GM12891 (cell line): Measurements from ENCODE around the gene ADGRB3.
"Not testable (repeated sequence)": the region's sequence is repeated elsewhere in the genome, so short reads cannot be mapped to it uniquely, and the experiment has no call there.

ENCODE experiments used
- DNase-seq: peaks from one replicate; pipeline ENCODE4 v3.0.0; 2011; ENCODE audit warnings: low spot score; ENCODE audit not compliant: insufficient read length
- FAIRE-seq: peaks from 2 replicates; lab custom pipeline; 2011; peaks lifted over from hg19 to GRCh38; lab: Jason Lieb, UNC
- PAX5 ChIP-seq: IDR thresholded peaks from 2 replicates; pipeline ENCODE4 v1.6.1; 2011; ENCODE audit warnings: low read length, moderate library complexity, mild to moderate bottlenecking; ENCODE audit not compliant: insufficient read depth, severe bottlenecking
- POLR2A ChIP-seq: IDR thresholded peaks from 2 replicates; pipeline ENCODE4 v1.6.1; 2011; ENCODE audit warnings: low read depth, low read length, control low read depth
- POLR2AphosphoS5 ChIP-seq: IDR thresholded peaks from 2 replicates; pipeline ENCODE4 v1.6.1; 2011; ENCODE audit warnings: low read depth, low read length, control low read depth
- POU2F2 ChIP-seq: IDR thresholded peaks from 2 replicates; pipeline ENCODE4 v1.6.1; 2011; ENCODE audit warnings: low read depth, mild to moderate bottlenecking, control low read depth, low read length, moderate library complexity
- SPI1 ChIP-seq: IDR thresholded peaks from 2 replicates; pipeline ENCODE4 v1.6.1; 2011; ENCODE audit warnings: low read depth, low read length, control low read depth
- TAF1 ChIP-seq: IDR thresholded peaks from 2 replicates; pipeline ENCODE4 v1.6.1; 2011; ENCODE audit warnings: low read depth, low read length, control low read depth

The ADGRB3 gene

DNA sequence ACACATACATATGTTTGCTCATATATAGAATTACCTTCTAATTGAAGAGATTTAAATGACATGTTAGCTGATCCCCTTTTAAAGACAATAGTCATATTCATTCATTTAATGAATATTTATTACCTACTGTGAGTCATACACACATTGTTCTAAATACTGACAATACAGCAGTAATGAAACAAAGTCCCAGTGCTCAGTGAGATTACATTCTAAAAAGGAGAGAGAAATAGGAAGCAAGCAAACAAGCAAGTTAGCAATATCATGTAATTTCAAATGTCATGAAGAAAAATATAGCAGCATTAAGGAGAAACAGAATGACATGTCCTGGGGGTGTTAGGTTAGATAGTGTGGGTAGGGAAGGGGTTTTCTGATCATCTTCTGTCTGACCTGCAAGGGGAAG, 136.3 kb downstream of the ADGRB3 start:
- TF ChIP-seq SPI1: no peak
- no peak for TF ChIP-seq PAX5
- TF ChIP-seq TAF1: no peak
- TF ChIP-seq POU2F2: no peak
- no peak for TF ChIP-seq POLR2AphosphoS5
- no peak for TF ChIP-seq POLR2A
- DNase-seq: no peak
- no peak for FAIRE-seq

DNA sequence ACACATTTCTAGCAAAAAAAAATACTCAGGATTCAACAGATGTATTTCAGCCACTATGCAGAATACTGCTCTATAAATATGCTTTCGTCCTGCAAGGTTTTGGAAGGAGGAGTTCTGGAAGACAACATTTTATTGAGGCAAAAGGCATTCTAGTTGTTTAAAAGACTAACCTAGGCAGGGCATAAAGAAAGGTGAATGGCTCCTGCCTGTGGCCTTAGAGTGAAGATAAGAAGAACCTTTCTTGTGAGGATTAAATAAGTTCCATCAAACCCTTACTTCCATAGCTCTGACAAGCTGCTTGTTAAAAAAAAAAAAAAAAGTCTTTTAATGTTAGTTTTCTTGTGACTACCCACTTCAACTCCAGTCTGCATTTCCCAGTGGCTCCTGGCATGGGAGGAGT, 139.8 kb downstream of the ADGRB3 start:
- DNase-seq (no peak), FAIRE-seq (no peak)
- TF ChIP-seq POLR2AphosphoS5 (no peak), POLR2A (no peak), TAF1 (no peak), SPI1 (no peak), POU2F2 (no peak), PAX5 (no peak)

DNA sequence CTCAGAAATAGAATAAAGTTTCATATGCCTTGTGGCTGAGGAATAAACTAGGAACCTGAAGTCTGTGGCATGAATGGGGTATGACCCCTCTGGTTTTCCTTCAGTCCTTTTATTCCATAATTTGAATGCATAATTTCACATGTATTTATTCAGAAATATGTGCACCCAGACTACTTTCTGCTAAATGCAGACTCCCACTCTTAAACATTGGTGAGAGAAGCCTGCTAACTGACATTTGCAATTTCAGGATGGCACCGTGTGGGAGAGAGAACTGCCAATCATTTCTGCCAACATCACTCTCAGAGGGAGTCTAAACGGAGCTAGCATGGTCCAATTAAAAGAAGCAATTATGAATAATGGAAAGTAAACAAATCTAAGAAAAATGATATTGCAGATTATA, 141.3 kb downstream of the ADGRB3 start:
- FAIRE-seq: no peak
- TF ChIP-seq POLR2A (no peak), POU2F2 (no peak), POLR2AphosphoS5 (no peak), PAX5 (no peak), TAF1 (no peak), SPI1 (no peak)
- no peak for DNase-seq

DNA sequence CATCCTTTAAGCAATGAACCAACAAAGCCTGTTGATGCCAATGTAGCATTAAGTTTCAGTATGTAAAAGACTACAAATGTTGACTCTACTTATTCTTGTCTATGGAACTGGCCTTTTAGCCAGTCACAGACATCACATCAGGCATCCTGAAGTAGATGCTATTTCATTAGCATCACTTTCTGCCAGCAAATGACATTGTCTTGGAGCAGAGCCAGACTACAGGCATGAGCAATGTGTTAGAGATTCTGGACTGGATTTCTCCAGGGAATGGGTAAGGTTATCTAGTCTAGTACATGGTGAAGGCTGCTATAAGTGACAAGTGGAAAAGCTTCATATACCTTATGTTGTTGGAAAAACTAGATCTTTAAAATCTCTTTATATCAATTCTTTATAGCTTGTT, 142.9 kb downstream of the ADGRB3 start:
- TF ChIP-seq PAX5 (no peak), POU2F2 (no peak), TAF1 (no peak), POLR2A (no peak), POLR2AphosphoS5 (no peak)
- DNase-seq (no peak), FAIRE-seq (no peak)

DNA sequence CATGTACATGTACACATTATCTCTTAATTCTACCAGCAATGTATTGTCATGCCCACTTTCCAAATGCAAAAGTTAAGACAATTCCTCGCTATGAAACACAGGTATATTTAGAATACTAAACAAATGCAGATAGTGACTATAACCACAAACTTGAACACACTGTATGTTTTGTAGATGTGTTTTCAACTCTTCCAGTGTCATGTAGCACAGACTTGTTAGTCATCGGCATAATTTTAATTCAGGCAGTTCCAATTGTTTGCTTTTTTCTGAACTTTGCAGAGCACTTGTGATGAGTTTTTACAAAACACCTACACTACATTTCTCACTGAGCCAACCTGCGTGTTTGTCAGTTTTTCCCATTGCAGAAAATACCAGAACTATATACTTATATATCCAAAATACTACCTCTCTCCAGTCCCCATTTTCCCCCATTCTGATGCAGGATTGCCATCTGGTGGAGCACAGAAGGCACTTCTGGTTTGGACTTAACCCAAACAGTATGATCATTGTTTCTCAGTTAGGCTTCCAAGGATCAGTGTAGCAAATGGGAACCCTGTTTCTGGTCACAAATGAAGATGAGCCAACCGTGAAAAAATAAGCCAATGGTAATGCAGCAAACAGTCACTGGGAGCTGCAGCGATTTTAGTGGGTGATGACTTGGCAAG, 143.4 kb downstream of the ADGRB3 start:
- no peak for TF ChIP-seq SPI1
- no peak for TF ChIP-seq POLR2AphosphoS5
- no peak for TF ChIP-seq POU2F2
- TF ChIP-seq POLR2A: no peak
- TF ChIP-seq TAF1: no peak
- no peak for TF ChIP-seq PAX5
- FAIRE-seq: no peak
- DNase-seq: no peak

DNA sequence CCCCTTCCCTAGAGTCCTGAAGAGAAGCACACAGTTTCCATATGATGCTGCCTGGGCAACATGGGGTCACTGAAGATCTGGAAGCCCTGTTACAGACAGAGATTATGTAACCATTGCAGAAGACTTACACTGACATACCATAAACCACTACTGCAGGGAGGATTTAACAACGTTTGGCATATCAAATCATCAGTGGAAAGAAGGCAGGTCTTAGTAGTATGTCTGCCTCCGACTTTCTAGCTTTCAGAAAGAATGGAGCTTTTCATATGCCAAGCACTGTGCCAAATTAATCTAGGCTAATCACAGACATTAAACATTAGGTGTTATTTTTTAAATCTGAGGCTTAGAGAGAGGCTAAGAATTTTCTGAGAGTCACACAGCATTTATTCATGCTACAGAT, 144.3 kb downstream of the ADGRB3 start:
- FAIRE-seq: no peak
- no peak for TF ChIP-seq POLR2A
- no peak for TF ChIP-seq SPI1
- no peak for TF ChIP-seq POU2F2
- no peak for TF ChIP-seq TAF1
- no peak for TF ChIP-seq PAX5
- TF ChIP-seq POLR2AphosphoS5: no peak
- no peak for DNase-seq

DNA sequence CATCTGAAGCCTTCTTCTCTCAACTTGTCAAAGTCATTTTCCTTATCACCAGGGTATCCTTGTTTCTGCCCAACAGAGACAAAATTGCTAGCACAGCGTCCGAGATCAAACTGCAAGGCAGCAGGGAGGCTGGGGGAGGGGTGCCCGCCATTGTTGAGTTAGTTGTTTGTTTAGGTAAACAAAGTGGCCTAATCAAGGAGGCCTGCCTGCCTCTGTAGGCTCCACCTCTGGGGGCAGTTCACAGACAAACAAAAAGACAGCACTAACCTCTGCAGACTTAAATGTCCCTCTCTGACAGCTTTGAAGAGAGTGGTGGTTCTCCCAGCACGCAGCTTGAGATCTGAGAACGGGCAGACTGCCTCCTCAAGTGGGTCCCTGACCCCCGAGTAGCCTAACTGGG, 155.0 kb downstream of the ADGRB3 start:
- DNase-seq, FAIRE-seq: not testable (repeated sequence)

DNA sequence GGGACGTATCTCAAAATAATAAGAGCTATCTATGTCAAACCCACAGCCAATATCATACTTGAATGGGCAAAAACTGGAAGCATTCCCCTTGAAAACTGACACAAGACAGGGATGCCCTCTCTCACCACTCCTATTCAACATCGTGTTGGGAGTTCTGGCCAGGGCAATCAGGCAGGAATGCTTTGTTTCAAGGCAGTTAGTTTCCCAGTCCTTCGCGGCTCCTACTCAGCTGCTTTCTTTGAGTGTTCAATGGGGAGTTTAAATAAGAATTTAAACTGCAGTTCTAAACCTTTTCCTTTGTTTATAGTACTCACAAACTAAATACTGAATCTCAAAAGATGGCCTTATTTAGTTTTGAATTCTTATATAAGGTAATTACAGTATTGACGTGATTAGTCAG, 179.9 kb downstream of the ADGRB3 start:
- FAIRE-seq: not testable (repeated sequence)

DNA sequence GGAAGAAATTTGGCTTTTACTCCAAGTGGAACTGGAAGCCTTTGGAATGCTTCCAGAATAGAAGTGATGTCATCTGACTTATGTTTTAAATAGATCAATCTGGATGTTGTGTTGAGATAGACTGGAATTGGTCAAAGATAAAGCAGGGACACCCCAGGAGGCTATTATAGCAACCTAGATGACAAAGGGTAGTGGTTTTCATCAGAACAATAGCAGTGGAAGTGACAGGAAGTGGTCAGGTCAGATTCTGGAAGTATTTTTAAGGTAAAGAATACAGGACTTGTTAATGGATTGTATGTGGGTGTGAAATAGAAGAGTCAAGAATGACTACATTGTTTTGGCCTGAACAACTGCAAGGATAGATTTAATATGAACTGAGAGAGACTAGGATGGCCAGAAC, 191.4 kb downstream of the ADGRB3 start:
- FAIRE-seq (no peak), DNase-seq (no peak)
- TF ChIP-seq POU2F2 (no peak), PAX5 (no peak), POLR2A (no peak), TAF1 (no peak), POLR2AphosphoS5 (no peak), SPI1 (no peak)

More for the DNA sequence above, 179.9 kb downstream of the ADGRB3 start:
- not testable (repeated sequence) for DNase-seq

DNA sequence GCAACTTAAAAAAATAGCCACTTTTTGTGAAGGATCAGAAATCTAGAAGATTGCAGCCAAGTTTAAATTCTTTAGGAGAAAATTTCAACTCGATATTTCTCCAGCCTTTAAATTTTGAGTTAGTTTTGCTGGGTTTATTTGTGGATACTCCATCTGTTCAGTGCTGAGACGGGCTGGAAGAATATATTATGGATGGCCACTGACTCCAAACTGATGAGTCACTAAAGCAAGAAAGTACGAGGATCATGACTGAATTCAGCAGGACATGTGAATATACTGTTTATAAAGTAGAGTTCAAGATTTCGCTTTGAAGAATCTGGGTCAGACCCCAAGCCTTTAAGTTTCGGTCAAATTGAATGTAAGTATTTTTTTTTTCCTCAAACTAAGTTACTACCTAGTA, 199.5 kb downstream of the ADGRB3 start:
- FAIRE-seq (no peak), DNase-seq (no peak)
- TF ChIP-seq SPI1 (no peak), PAX5 (no peak), TAF1 (no peak)

DNA sequence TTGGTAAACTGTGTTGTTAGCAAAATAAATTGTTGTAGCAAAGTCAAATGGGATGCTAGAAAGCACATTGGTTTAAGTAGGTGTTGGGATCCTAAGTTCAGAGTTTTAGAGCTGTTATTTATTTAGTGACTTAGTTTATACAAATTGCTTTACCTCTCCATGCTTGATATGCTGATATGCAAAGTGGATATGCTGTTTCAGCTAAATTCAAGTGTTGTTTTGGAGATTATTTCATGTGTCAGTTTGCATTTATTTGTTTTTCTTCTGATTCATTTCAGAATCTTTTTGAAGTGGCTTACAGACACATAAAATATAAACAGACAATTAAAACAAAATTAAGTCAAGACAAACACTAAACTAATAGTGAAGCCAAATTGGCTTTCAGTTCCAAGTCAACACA, 203.5 kb downstream of the ADGRB3 start:
- TF ChIP-seq POLR2A (no peak), POU2F2 (no peak), PAX5 (no peak), POLR2AphosphoS5 (no peak), TAF1 (no peak), SPI1 (no peak)
- FAIRE-seq: no peak
- no peak for DNase-seq
